Nephron (organoid): ENCODE results near the gene ADAMTSL1.

Experiments used
- H3K27ac Mint-ChIP-seq, 3 experiments: 2 replicates each; pipeline ENCODE4 v1.8.0; 2020; ENCODE audit warnings: mixed read lengths in 3 of 3, mild to moderate bottlenecking in 2 of 3, moderate library complexity in 1 of 3
- H3K27me3 Mint-ChIP-seq: 2 replicates; pipeline ENCODE4 v1.8.0; 2021; ENCODE audit warnings: low read depth, mild to moderate bottlenecking, moderate library complexity, mixed read lengths
- H3K36me3 Mint-ChIP-seq: 2 replicates; pipeline ENCODE4 v1.8.0; 2020; ENCODE audit warnings: low read depth, mixed read lengths
- H3K4me1 Mint-ChIP-seq: 2 replicates; pipeline ENCODE4 v1.8.0; 2020; ENCODE audit warnings: mixed read lengths
- H3K4me3 Mint-ChIP-seq, 3 experiments: 2 replicates each; pipeline ENCODE4 v1.8.0; 2020; ENCODE audit warnings: mild to moderate bottlenecking in 3 of 3, mixed read lengths in 3 of 3, moderate library complexity in 2 of 3
- H3K9me3 Mint-ChIP-seq: 2 replicates; pipeline ENCODE4 v1.8.0; 2020; ENCODE audit warnings: mixed read lengths
- CTCF ChIP-seq, 3 experiments: fragments of 200-600 bp; sonication (generic); IDR thresholded peaks; one replicate each; pipeline ENCODE4 v1.5.0; 2021; ENCODE audit warnings: antibody characterized with exemption in 3 of 3; ENCODE audit not compliant: unreplicated experiment in 3 of 3

Gene ADAMTSL1

GRCh38 chr9:18496256-18497000 is 22.5 kb downstream of the ADAMTSL1 start:
- peaks cover 43% of the 10 kb centered on the region for H3K4me1 Mint-ChIP-seq
- H3K36me3 Mint-ChIP-seq, result no peaks in the 10 kb centered on the region
- H3K4me3 Mint-ChIP-seq, result no peak overlapping the region
- no peak for TF ChIP-seq CTCF (IDR thresholded peaks at IDR 0.05; ENCODE audit: unreplicated experiment in 3 of 3)
- H3K27ac Mint-ChIP-seq, result peak overlapping the region in 2 of 3 experiments; percentile 16 to 20
- peaks cover 3% of the 10 kb centered on the region for H3K9me3 Mint-ChIP-seq
- H3K27me3 Mint-ChIP-seq, result no peaks in the 10 kb centered on the region

GRCh38 chr9:18499062-18499461 is 25.1 kb downstream of the ADAMTSL1 start:
- Mint-ChIP-seq H3K27ac (peak overlapping the region; percentile 18 to 46 (median 21)), H3K9me3 (peaks cover 3% of the 10 kb centered on the region), H3K27me3 (no peaks in the 10 kb centered on the region), H3K4me3 (no peak overlapping the region), H3K36me3 (no peaks in the 10 kb centered on the region), H3K4me1 (peaks cover 45% of the 10 kb centered on the region)
- no peak for TF ChIP-seq CTCF (IDR thresholded peaks at IDR 0.05; ENCODE audit: unreplicated experiment in 3 of 3)

- no peak for TF ChIP-seq CTCF (IDR thresholded peaks at IDR 0.05; ENCODE audit: unreplicated experiment in 3 of 3)
- H3K4me1 Mint-ChIP-seq, result peaks cover 45% of the 10 kb centered on the region
- no peaks in the 10 kb centered on the region for H3K9me3 Mint-ChIP-seq
- H3K4me3 Mint-ChIP-seq, result no peak overlapping the region
- no peaks in the 10 kb centered on the region for H3K36me3 Mint-ChIP-seq
- no peaks in the 10 kb centered on the region for H3K27me3 Mint-ChIP-seq
- H3K27ac Mint-ChIP-seq, result peak overlapping the region in 2 of 3 experiments; percentile 1 to 42
Measured at GRCh38 chr9:18499980-18500379, 26.0 kb downstream of the ADAMTSL1 start.

- Mint-ChIP-seq H3K4me3 (no peak overlapping the region), H3K27me3 (no peaks in the 10 kb centered on the region), H3K9me3 (no peaks in the 10 kb centered on the region), H3K27ac (peak overlapping the region in 2 of 3 experiments; percentile 1 to 42), H3K36me3 (no peaks in the 10 kb centered on the region), H3K4me1 (peaks cover 45% of the 10 kb centered on the region)
- TF ChIP-seq CTCF (IDR thresholded peaks at IDR 0.05; ENCODE audit: unreplicated experiment in 3 of 3), result no peak
Measured at GRCh38 chr9:18500451-18500850, 26.5 kb downstream of the ADAMTSL1 start.

GRCh38 chr9:18501949-18502348 is 28.0 kb downstream of the ADAMTSL1 start:
- H3K27ac Mint-ChIP-seq, result peak overlapping the region in 2 of 3 experiments; percentile 51 to 63
- no peak for TF ChIP-seq CTCF (IDR thresholded peaks at IDR 0.05; ENCODE audit: unreplicated experiment in 3 of 3)
- H3K4me1 Mint-ChIP-seq, result peaks cover 40% of the 10 kb centered on the region
- H3K4me3 Mint-ChIP-seq, result no peak overlapping the region
- H3K27me3 Mint-ChIP-seq, result no peaks in the 10 kb centered on the region
- no peaks in the 10 kb centered on the region for H3K9me3 Mint-ChIP-seq
- no peaks in the 10 kb centered on the region for H3K36me3 Mint-ChIP-seq

GRCh38 chr9:18502546-18502945 is 28.6 kb downstream of the ADAMTSL1 start:
- H3K4me1 Mint-ChIP-seq, result peaks cover 38% of the 10 kb centered on the region
- no peak overlapping the region for H3K4me3 Mint-ChIP-seq
- H3K9me3 Mint-ChIP-seq, result no peaks in the 10 kb centered on the region
- H3K27me3 Mint-ChIP-seq, result no peaks in the 10 kb centered on the region
- no peak for TF ChIP-seq CTCF (IDR thresholded peaks at IDR 0.05; ENCODE audit: unreplicated experiment in 3 of 3)
- H3K36me3 Mint-ChIP-seq, result no peaks in the 10 kb centered on the region
- peak overlapping the region in 1 of 3 experiments; percentile 63 for H3K27ac Mint-ChIP-seq
